Stomach (tissue), 4 donors: Measurements from ENCODE around the gene ANKRD62.

Experiments used
- CTCF ChIP-seq, 7 experiments: fragments of 450-650 bp in 4 of 7; fragments of 200-600 bp in 3 of 7; sonication (generic) in 3 of 7; IDR thresholded peaks; one replicate each; pipeline ENCODE4 v1.5.1; 2016 to 2019; ENCODE audit warnings: antibody characterized with exemption in 7 of 7, control low read depth in 2 of 7, mild to moderate bottlenecking in 1 of 7
- EP300 ChIP-seq: sonication (generic); formaldehyde crosslinking; IDR thresholded peaks from one replicate; pipeline ENCODE4 v1.6.1; 2017; ENCODE audit warnings: antibody characterized with exemption
- POLR2A ChIP-seq, 4 donors: fragments of 450-650 bp; IDR thresholded peaks; one replicate each; pipeline ENCODE4 v1.6.1; 2016; ENCODE audit warnings: antibody characterized with exemption in 4 of 4, control low read depth in 2 of 4, mild to moderate bottlenecking in 1 of 4, moderate library complexity in 1 of 4
- POLR2AphosphoS5 ChIP-seq, 3 donors: sonication (generic); formaldehyde crosslinking; IDR thresholded peaks; one replicate each; pipeline ENCODE4 v1.6.1; 2016; ENCODE audit warnings: antibody characterized with exemption in 3 of 3

GRCh38 chr18:12092398-12093229, 1.0 kb upstream of the ANKRD62 start:
- TF ChIP-seq POLR2AphosphoS5 (IDR thresholded peaks at IDR 0.05) (no peak), CTCF (IDR thresholded peaks at IDR 0.05) (no peak), POLR2A (IDR thresholded peaks at IDR 0.05) (no peak), EP300 (no peak)
